Progenitor cell of endocrine pancreas (in vitro differentiated cells): Measurements from ENCODE around the gene NPAS2. TPM values are rescaled to one million over a fixed set of nuclear protein-coding genes. Genes with fewer than 3 reads are reported as not detected.

ENCODE experiments used
- DNase-seq: peaks from one replicate; pipeline ENCODE4 v3.0.0; 2021; ENCODE audit warnings: low spot score; ENCODE audit not compliant: unreplicated experiment
- H3K27ac Mint-ChIP-seq: 2 replicates; pipeline ENCODE4 v1.8.0; 2021; ENCODE audit warnings: mild to moderate bottlenecking, moderate library complexity, mixed read lengths
- H3K27me3 Mint-ChIP-seq: 2 replicates; pipeline ENCODE4 v1.8.0; 2021; ENCODE audit warnings: mixed read lengths
- H3K36me3 Mint-ChIP-seq: 2 replicates; pipeline ENCODE4 v1.8.0; 2022; ENCODE audit warnings: mixed read lengths; ENCODE audit not compliant: insufficient read depth
- H3K4me1 Mint-ChIP-seq: 2 replicates; pipeline ENCODE4 v1.8.0; 2021; ENCODE audit warnings: low read depth, mixed read lengths
- H3K4me3 Mint-ChIP-seq: 2 replicates; pipeline ENCODE4 v1.8.0; 2021; ENCODE audit warnings: low read depth, mild to moderate bottlenecking, moderate library complexity, mixed read lengths
- H3K9me3 Mint-ChIP-seq: 2 replicates; pipeline ENCODE4 v1.8.0; 2021; ENCODE audit warnings: low read depth, mixed read lengths
- total RNA-seq: library from RNA; stranded (reverse); gene quantifications from 2 replicates; pipeline ENCODE4 v1.2.1, GENCODE V29; 2021
- TF ChIP-seq, protein P1 (sequence below): fragments of 200-600 bp; sonication (generic); IDR thresholded peaks from one replicate; pipeline ENCODE4 v1.5.0; 2021; ENCODE audit warnings: antibody characterized with exemption, mild to moderate bottlenecking; ENCODE audit not compliant: unreplicated experiment

The NPAS2 gene
- total RNA-seq, 1 donor from 2014 or later, result 0.84 TPM

GRCh38 chr2:100778637-100779450 lies 41.1 kb upstream of the NPAS2 start:
- H3K4me1 Mint-ChIP-seq, result peaks cover 10% of the 10 kb centered on the region
- peaks cover 10% of the 10 kb centered on the region for H3K27me3 Mint-ChIP-seq
- DNase-seq, result no peak
- TF ChIP-seq, protein P1, sequence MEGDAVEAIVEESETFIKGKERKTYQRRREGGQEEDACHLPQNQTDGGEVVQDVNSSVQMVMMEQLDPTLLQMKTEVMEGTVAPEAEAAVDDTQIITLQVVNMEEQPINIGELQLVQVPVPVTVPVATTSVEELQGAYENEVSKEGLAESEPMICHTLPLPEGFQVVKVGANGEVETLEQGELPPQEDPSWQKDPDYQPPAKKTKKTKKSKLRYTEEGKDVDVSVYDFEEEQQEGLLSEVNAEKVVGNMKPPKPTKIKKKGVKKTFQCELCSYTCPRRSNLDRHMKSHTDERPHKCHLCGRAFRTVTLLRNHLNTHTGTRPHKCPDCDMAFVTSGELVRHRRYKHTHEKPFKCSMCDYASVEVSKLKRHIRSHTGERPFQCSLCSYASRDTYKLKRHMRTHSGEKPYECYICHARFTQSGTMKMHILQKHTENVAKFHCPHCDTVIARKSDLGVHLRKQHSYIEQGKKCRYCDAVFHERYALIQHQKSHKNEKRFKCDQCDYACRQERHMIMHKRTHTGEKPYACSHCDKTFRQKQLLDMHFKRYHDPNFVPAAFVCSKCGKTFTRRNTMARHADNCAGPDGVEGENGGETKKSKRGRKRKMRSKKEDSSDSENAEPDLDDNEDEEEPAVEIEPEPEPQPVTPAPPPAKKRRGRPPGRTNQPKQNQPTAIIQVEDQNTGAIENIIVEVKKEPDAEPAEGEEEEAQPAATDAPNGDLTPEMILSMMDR, result no peak
- H3K9me3 Mint-ChIP-seq, result no peaks in the 10 kb centered on the region
- H3K4me3 Mint-ChIP-seq, result no peak overlapping the region
- H3K27ac Mint-ChIP-seq, result no peak overlapping the region
- H3K36me3 Mint-ChIP-seq, result no peaks in the 10 kb centered on the region

GRCh38 chr2:100779908-100780202 lies 40.1 kb upstream of the NPAS2 start:
- H3K9me3 Mint-ChIP-seq, result no peaks in the 10 kb centered on the region
- TF ChIP-seq, protein P1, result no peak
- no peak overlapping the region for H3K4me3 Mint-ChIP-seq
- H3K36me3 Mint-ChIP-seq, result no peaks in the 10 kb centered on the region
- peaks cover 10% of the 10 kb centered on the region for H3K4me1 Mint-ChIP-seq
- peaks cover 3% of the 10 kb centered on the region for H3K27me3 Mint-ChIP-seq
- DNase-seq, result no peak
- no peak overlapping the region for H3K27ac Mint-ChIP-seq

- peaks cover 3% of the 10 kb centered on the region for H3K27me3 Mint-ChIP-seq
- no peak overlapping the region for H3K4me3 Mint-ChIP-seq
- H3K36me3 Mint-ChIP-seq, result no peaks in the 10 kb centered on the region
- H3K9me3 Mint-ChIP-seq, result no peaks in the 10 kb centered on the region
- H3K4me1 Mint-ChIP-seq, result peaks cover 10% of the 10 kb centered on the region
- TF ChIP-seq, protein P1, result no peak
- DNase-seq, result no peak
- H3K27ac Mint-ChIP-seq, result peak overlapping the region; percentile 27
Observed at GRCh38 chr2:100780203-100781008, 39.5 kb upstream of the NPAS2 start.

DNA sequence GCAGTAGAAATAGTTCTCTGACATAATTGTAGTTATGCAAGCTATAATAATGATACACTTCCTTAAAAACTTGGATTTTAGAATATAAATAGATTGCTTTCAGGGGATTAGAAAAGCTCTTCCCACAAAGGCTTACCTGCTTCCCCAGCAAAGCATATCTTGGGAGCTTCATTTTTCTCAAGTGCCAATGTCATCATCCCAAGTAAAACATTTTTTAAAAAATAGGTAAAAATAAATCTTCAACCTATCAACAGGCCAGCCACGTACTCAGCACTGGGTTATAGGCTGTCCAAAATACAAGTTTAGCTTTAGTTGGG lies 39.0 kb upstream of the NPAS2 start:
- H3K27ac Mint-ChIP-seq, result no peak overlapping the region
- no peaks in the 10 kb centered on the region for H3K9me3 Mint-ChIP-seq
- H3K4me3 Mint-ChIP-seq, result no peak overlapping the region
- TF ChIP-seq, protein P1, result no peak
- peaks cover 3% of the 10 kb centered on the region for H3K27me3 Mint-ChIP-seq
- peaks cover 10% of the 10 kb centered on the region for H3K4me1 Mint-ChIP-seq
- no peaks in the 10 kb centered on the region for H3K36me3 Mint-ChIP-seq
- no peak for DNase-seq

GRCh38 chr2:100781523-100782379 lies 38.2 kb upstream of the NPAS2 start:
- peaks cover 10% of the 10 kb centered on the region for H3K4me1 Mint-ChIP-seq
- H3K27me3 Mint-ChIP-seq, result peaks cover 3% of the 10 kb centered on the region
- no peak overlapping the region for H3K27ac Mint-ChIP-seq

More at GRCh38 chr2:100781523-100782379, 38.2 kb upstream of the NPAS2 start:
- TF ChIP-seq, protein P1, result no peak
- H3K9me3 Mint-ChIP-seq, result no peaks in the 10 kb centered on the region
- DNase-seq, result no peak
- no peak overlapping the region for H3K4me3 Mint-ChIP-seq
- H3K36me3 Mint-ChIP-seq, result no peaks in the 10 kb centered on the region
